Measurements from ENCODE around the gene ADGRF3.

DNA sequence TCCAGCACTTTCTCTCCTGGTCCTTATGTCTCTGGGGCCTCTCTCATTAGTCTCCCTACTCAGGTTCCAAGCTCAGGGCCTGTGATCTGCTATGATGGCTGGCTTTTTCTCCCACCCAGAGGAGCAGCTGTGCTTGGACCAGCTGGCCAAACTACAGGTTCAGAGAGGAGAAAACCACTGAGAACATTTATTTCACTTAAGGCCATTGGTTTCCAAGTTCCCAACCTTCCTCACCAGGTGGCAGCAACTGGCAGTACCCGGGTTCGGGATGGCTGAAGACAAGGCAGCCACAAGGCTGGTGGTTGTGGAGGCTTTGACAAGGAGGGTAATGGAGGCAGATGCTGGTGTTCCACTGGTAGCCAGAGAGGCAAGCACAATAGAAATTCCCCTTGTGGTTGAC is 30.5 kb downstream of the ADGRF3 start:
- TF ChIP-seq SIN3A (IDR thresholded peaks at IDR 0.05; ENCODE audit: borderline replicate concordance, insufficient read depth, low read depth, low read length), result no peak
- no peak; the same call in 1 of the 2 replicates for TF ChIP-seq CTCF (IDR thresholded peaks at IDR 0.05)
- TF ChIP-seq, protein P1, sequence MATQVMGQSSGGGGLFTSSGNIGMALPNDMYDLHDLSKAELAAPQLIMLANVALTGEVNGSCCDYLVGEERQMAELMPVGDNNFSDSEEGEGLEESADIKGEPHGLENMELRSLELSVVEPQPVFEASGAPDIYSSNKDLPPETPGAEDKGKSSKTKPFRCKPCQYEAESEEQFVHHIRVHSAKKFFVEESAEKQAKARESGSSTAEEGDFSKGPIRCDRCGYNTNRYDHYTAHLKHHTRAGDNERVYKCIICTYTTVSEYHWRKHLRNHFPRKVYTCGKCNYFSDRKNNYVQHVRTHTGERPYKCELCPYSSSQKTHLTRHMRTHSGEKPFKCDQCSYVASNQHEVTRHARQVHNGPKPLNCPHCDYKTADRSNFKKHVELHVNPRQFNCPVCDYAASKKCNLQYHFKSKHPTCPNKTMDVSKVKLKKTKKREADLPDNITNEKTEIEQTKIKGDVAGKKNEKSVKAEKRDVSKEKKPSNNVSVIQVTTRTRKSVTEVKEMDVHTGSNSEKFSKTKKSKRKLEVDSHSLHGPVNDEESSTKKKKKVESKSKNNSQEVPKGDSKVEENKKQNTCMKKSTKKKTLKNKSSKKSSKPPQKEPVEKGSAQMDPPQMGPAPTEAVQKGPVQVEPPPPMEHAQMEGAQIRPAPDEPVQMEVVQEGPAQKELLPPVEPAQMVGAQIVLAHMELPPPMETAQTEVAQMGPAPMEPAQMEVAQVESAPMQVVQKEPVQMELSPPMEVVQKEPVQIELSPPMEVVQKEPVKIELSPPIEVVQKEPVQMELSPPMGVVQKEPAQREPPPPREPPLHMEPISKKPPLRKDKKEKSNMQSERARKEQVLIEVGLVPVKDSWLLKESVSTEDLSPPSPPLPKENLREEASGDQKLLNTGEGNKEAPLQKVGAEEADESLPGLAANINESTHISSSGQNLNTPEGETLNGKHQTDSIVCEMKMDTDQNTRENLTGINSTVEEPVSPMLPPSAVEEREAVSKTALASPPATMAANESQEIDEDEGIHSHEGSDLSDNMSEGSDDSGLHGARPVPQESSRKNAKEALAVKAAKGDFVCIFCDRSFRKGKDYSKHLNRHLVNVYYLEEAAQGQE (IDR thresholded peaks at IDR 0.05; ENCODE audit: insufficient read depth in 1 of 2, low read depth in 2 of 2, low read length in 1 of 2), result no peak
- TF ChIP-seq POLR2AphosphoS5 (IDR thresholded peaks at IDR 0.05; ENCODE audit: low read depth, low read length), result no peak
